ENCODE results near the gene SPTY2D1.

Gene SPTY2D1

DNA sequence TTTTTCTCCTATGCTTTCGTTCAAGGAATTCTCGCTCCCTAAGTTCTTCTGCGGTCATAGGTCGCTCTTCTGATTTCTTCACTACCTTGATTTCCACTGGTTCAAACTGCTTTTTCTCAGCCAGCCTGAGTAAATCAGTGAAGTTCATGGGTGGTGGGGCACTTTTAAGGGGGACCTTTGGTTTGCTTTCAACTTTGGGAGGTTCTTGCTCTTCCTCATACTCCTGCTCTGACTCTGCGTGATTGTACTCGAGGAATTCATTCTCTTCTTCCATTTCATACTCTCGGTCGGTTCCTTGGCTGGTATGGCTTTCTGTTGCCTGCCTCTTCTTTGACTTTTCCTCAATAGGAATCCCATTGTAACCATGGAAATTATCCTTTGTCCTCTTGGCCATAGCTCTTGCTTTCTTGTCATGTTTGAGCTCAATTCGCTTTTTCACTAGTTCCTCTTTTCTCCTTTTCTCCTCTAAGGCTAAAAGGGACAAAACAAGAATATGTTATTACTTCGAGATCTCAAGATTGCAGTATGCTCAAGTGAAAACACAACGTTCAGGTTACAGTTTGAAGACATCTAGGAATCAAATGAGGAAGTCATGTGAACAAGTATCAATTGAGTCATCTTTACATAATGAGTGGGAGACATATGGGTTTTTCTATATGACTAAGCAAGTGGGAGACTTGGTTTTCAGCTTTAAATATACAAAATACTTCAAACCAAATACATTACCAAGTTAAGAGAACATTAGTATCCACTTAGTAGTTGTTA, 18.3 kb downstream of the SPTY2D1 start:
- TF ChIP-seq, protein P1, sequence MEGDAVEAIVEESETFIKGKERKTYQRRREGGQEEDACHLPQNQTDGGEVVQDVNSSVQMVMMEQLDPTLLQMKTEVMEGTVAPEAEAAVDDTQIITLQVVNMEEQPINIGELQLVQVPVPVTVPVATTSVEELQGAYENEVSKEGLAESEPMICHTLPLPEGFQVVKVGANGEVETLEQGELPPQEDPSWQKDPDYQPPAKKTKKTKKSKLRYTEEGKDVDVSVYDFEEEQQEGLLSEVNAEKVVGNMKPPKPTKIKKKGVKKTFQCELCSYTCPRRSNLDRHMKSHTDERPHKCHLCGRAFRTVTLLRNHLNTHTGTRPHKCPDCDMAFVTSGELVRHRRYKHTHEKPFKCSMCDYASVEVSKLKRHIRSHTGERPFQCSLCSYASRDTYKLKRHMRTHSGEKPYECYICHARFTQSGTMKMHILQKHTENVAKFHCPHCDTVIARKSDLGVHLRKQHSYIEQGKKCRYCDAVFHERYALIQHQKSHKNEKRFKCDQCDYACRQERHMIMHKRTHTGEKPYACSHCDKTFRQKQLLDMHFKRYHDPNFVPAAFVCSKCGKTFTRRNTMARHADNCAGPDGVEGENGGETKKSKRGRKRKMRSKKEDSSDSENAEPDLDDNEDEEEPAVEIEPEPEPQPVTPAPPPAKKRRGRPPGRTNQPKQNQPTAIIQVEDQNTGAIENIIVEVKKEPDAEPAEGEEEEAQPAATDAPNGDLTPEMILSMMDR (IDR thresholded peaks at IDR 0.05; ENCODE audit: insufficient read depth, low read length, poor library complexity, severe bottlenecking), result no peak
- TF ChIP-seq EZH2phosphoT487 (conservative IDR thresholded peaks at IDR 0.05; ENCODE audit: low read length), result no peak
- Histone ChIP-seq H3K9ac (ENCODE audit: low read length) (no peak overlapping the region), H3K4me3 (ENCODE audit: insufficient read depth, low read length, poor library complexity, severe bottlenecking) (no peak overlapping the region), H2AFZ (ENCODE audit: low read depth, low read length, severe bottlenecking) (no peak overlapping the region), H3K79me2 (ENCODE audit: insufficient read depth, low read length) (peaks cover 37% of the 10 kb centered on the region), H3K4me2 (ENCODE audit: low read depth, low read length, poor library complexity, severe bottlenecking) (no peak overlapping the region), H3K9me3 (ENCODE audit: insufficient read depth, low read length) (no peaks in the 10 kb centered on the region), H3K9me2 (replicated peaks; ENCODE audit: insufficient read depth, low read length) (no peaks in the 10 kb centered on the region), H3F3A (ENCODE audit: insufficient read depth) (no peaks in the 10 kb centered on the region), H3K27ac (ENCODE audit: low read depth, low read length) (no peak overlapping the region), H3K36me3 (ENCODE audit: low read length) (peaks cover 10% of the 10 kb centered on the region; the same call in 1 of the 2 replicates), H4K20me1 (ENCODE audit: low read depth, low read length) (no peaks in the 10 kb centered on the region), H3K27me3 (ENCODE audit: low read length) (no peaks in the 10 kb centered on the region)

DNA sequence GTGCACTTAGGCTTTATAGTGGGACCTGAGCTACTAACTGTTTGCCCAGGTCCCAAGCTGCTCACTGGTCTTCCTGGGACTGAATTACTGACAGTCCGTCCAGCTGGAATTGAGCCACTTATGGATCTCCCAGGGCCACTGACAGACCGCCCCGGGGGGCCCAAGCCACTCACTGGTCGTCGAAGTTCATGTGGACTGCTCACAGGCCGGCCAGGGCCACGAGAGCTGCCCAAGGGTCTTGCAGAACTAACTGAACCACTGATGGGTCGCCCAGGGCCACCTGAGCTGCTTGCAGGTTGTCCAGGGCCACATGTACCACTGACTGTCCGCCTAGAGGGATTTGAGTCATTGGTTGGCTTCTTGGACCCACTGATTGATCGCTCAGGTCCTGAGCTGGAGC, 19.5 kb downstream of the SPTY2D1 start:
- Histone ChIP-seq H3K27ac (ENCODE audit: low read depth, low read length) (no peak overlapping the region), H3K79me2 (ENCODE audit: insufficient read depth, low read length) (peaks cover 28% of the 10 kb centered on the region), H3F3A (ENCODE audit: insufficient read depth) (no peaks in the 10 kb centered on the region), H3K36me3 (ENCODE audit: low read length) (peaks cover 10% of the 10 kb centered on the region; the same call in 1 of the 2 replicates), H3K9me3 (ENCODE audit: insufficient read depth, low read length) (no peaks in the 10 kb centered on the region), H4K20me1 (ENCODE audit: low read depth, low read length) (no peaks in the 10 kb centered on the region), H2AFZ (ENCODE audit: low read depth, low read length, severe bottlenecking) (no peak overlapping the region), H3K27me3 (ENCODE audit: low read length) (no peaks in the 10 kb centered on the region), H3K9me2 (replicated peaks; ENCODE audit: insufficient read depth, low read length) (no peaks in the 10 kb centered on the region), H3K4me3 (ENCODE audit: insufficient read depth, low read length, poor library complexity, severe bottlenecking) (no peak overlapping the region), H3K9ac (ENCODE audit: low read length) (no peak overlapping the region), H3K4me2 (ENCODE audit: low read depth, low read length, poor library complexity, severe bottlenecking) (no peak overlapping the region)
- TF ChIP-seq, protein P1 (IDR thresholded peaks at IDR 0.05; ENCODE audit: insufficient read depth, low read length, poor library complexity, severe bottlenecking), result no peak
- TF ChIP-seq EZH2phosphoT487 (conservative IDR thresholded peaks at IDR 0.05; ENCODE audit: low read length), result no peak

DNA sequence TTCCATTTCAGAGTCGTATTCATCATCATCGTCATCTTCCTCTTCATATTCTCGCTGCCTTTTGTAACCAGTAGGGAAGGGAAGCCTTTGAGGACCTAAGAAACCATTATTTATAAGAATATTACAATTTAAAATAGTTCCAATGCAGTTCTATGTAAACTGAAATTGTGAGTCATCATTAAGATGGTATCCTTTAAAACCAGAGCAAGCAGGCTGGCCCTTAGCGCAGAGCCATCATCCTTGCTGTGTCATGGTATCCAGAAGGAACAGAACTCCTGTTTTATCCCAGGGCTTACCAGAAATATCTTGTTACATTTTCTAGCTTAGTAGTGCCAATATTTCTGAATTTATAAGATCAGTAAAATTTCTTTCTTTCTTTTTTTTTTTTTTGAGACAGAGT, 21.7 kb downstream of the SPTY2D1 start:
- TF ChIP-seq, protein P1 (IDR thresholded peaks at IDR 0.05; ENCODE audit: insufficient read depth, low read length, poor library complexity, severe bottlenecking), result no peak
- TF ChIP-seq EZH2phosphoT487 (conservative IDR thresholded peaks at IDR 0.05; ENCODE audit: low read length), result no peak
- no peaks in the 10 kb centered on the region for H4K20me1 ChIP-seq (ENCODE audit: low read depth, low read length)
- H3K27me3 ChIP-seq (ENCODE audit: low read length), result no peaks in the 10 kb centered on the region
- H3K9me3 ChIP-seq (ENCODE audit: insufficient read depth, low read length), result no peaks in the 10 kb centered on the region
- no peak overlapping the region for H3K9ac ChIP-seq (ENCODE audit: low read length)
- H3K36me3 ChIP-seq (ENCODE audit: low read length), result peaks cover 22% of the 10 kb centered on the region; the same call in 1 of the 2 replicates
- H2AFZ ChIP-seq (ENCODE audit: low read depth, low read length, severe bottlenecking), result no peak overlapping the region
- H3K4me2 ChIP-seq (ENCODE audit: low read depth, low read length, poor library complexity, severe bottlenecking), result no peak overlapping the region
- H3K9me2 ChIP-seq (replicated peaks; ENCODE audit: insufficient read depth, low read length), result no peaks in the 10 kb centered on the region
- no peaks in the 10 kb centered on the region for H3F3A ChIP-seq (ENCODE audit: insufficient read depth)
- no peak overlapping the region for H3K4me3 ChIP-seq (ENCODE audit: insufficient read depth, low read length, poor library complexity, severe bottlenecking)
- H3K79me2 ChIP-seq (ENCODE audit: insufficient read depth, low read length), result peaks cover 6% of the 10 kb centered on the region; the same call in 1 of the 2 replicates
- H3K27ac ChIP-seq (ENCODE audit: low read depth, low read length), result no peak overlapping the region
